HepG2 (cell line): ENCODE measurements around the gene PPP1CC. TPM values are rescaled to one million over a fixed set of nuclear protein-coding genes. Genes with fewer than 3 reads are reported as not detected.

Experiments
- HMGXB4 ChIP-seq, 2 experiments: sonication (generic) in 1 of 2; formaldehyde crosslinking in 1 of 2; IDR thresholded peaks; 2 replicates each; pipeline versions ENCODE4 v1.4.0 to v1.6.1; 2018 to 2020; ENCODE audit warnings: missing genetic modification reagents in 2 of 2, borderline replicate concordance in 1 of 2, low read depth in 1 of 2, mild to moderate bottlenecking in 1 of 2, missing biosample characterization in 1 of 2
- HNRNPUL1 ChIP-seq: fragments of 200-400 bp; formaldehyde crosslinking; IDR thresholded peaks from 2 replicates; pipeline ENCODE4 v1.6.1; 2017; ENCODE audit warnings: low read depth, mild to moderate bottlenecking, low read length, moderate library complexity
- IRF2 ChIP-seq: IDR thresholded peaks from 2 replicates; pipeline ENCODE4 v1.6.1; 2018; ENCODE audit warnings: missing genetic modification reagents, missing compliant biosample characterization
- MEIS1 ChIP-seq: sonication (generic); formaldehyde crosslinking; IDR thresholded peaks from 2 replicates; pipeline ENCODE4 v1.9.0; 2021; ENCODE audit warnings: mild to moderate bottlenecking, missing genetic modification reagents, moderate library complexity, borderline replicate concordance
- PAWR ChIP-seq: sonication (generic); formaldehyde crosslinking; IDR thresholded peaks from 2 replicates; pipeline ENCODE4 v1.4.0; 2020; ENCODE audit warnings: missing genetic modification reagents, mild to moderate bottlenecking, borderline replicate concordance
- SAP130 ChIP-seq: IDR thresholded peaks from 2 replicates; pipeline ENCODE4 v1.6.1; 2016; ENCODE audit warnings: low read depth
- ZHX2 ChIP-seq, 2 experiments: sonication (generic) in 1 of 2; formaldehyde crosslinking in 1 of 2; IDR thresholded peaks; 2 replicates each; pipeline versions ENCODE4 v1.6.1 to v1.9.0; 2014 to 2022; ENCODE audit warnings: antibody characterized with exemption in 1 of 2, borderline replicate concordance in 1 of 2, inconsistent platforms in 1 of 2, low read depth in 1 of 2, missing genetic modification reagents in 1 of 2
- ZNF503 ChIP-seq: sonication (generic); formaldehyde crosslinking; IDR thresholded peaks from 2 replicates; pipeline ENCODE4 v1.4.0; 2020; ENCODE audit warnings: missing genetic modification reagents
- ZNF558 ChIP-seq: sonication (generic); formaldehyde crosslinking; IDR thresholded peaks from 2 replicates; pipeline ENCODE4 v1.9.0; 2022; ENCODE audit warnings: mild to moderate bottlenecking, missing genetic modification reagents, borderline replicate concordance
- polyA plus RNA-seq, 8 experiments: library from polyadenylated mRNA; depleted of rRNA in 3 of 8; stranded (reverse) in 7 of 8; unstranded in 1 of 8; fragments of >200 nt; fragmentation: Illumina TruSeq in 4 of 8; extraction: Trizol in 4 of 8; gene quantifications; 2 replicates each; pipeline versions ENCODE4 v1.2.1 to v1.2.3, GENCODE V29; 2011 to 2016; ENCODE audit warnings: low read depth in 4 of 8, missing spikeins in 1 of 8, mixed read lengths in 1 of 8; ENCODE audit not compliant: insufficient read depth in 1 of 8
- total RNA-seq, 5 experiments: library from RNA; depleted of rRNA; stranded (reverse); fragments of >200 nt; fragmentation: Illumina TruSeq; extraction: Trizol; gene quantifications; 2 replicates each; pipeline ENCODE4 v1.2.3, GENCODE V29; 2016; ENCODE audit warnings: low read depth in 1 of 5
- TF ChIP-seq, protein P1 (sequence below): sonication (generic); formaldehyde crosslinking; IDR thresholded peaks from 2 replicates; pipeline ENCODE4 v1.4.0; 2020; ENCODE audit warnings: missing genetic modification reagents

PPP1CC gene
- total and polyA plus RNA-seq, 2 of the 13 experiments (the other 11 are each of a cell fraction or from before 2014, with no cell fraction given): 178 to 187 TPM

DNA sequence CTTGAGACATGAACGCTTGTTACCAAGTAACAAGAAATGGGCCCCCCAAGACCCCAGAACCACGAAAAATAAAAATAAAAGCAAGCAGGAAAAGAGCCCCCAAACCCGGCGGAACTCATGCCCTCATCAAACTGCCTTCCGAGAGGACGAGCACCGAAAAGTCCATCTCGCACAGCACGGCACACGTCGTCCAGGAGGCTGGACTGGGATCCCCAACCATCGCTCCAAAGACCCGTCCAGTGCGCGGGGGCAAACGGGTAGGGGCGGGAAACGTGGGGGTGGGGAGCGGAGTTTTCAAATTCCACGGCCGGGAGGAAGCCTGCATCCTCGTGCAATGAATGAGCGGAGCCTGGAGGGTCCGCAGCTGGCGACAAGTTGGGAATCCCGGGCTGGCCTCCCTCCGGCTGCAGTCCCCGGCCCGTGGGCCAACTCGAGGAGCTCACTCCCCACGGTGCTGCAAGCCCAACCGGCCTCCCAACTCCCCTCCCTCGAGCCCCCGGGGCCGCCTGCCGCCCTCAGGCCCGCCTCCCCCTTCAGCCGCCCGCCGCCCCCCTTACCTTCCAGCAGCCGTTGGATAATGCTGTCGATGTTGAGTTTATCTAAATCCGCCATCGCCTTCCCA is 484 bp downstream of the PPP1CC start (continued):
- TF ChIP-seq, protein P1, sequence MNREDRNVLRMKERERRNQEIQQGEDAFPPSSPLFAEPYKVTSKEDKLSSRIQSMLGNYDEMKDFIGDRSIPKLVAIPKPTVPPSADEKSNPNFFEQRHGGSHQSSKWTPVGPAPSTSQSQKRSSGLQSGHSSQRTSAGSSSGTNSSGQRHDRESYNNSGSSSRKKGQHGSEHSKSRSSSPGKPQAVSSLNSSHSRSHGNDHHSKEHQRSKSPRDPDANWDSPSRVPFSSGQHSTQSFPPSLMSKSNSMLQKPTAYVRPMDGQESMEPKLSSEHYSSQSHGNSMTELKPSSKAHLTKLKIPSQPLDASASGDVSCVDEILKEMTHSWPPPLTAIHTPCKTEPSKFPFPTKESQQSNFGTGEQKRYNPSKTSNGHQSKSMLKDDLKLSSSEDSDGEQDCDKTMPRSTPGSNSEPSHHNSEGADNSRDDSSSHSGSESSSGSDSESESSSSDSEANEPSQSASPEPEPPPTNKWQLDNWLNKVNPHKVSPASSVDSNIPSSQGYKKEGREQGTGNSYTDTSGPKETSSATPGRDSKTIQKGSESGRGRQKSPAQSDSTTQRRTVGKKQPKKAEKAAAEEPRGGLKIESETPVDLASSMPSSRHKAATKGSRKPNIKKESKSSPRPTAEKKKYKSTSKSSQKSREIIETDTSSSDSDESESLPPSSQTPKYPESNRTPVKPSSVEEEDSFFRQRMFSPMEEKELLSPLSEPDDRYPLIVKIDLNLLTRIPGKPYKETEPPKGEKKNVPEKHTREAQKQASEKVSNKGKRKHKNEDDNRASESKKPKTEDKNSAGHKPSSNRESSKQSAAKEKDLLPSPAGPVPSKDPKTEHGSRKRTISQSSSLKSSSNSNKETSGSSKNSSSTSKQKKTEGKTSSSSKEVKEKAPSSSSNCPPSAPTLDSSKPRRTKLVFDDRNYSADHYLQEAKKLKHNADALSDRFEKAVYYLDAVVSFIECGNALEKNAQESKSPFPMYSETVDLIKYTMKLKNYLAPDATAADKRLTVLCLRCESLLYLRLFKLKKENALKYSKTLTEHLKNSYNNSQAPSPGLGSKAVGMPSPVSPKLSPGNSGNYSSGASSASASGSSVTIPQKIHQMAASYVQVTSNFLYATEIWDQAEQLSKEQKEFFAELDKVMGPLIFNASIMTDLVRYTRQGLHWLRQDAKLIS (CRISPR knock-in tag): no peak
- TF ChIP-seq ZHX2 (IDR thresholded peaks at IDR 0.05; ENCODE audit: low read depth) (no peak), ZHX2 (CRISPR knock-in tag; IDR thresholded peaks at IDR 0.05; ENCODE audit: borderline replicate concordance) (no peak), MEIS1 (CRISPR knock-in tag) (no peak), ZNF503 (no peak), HMGXB4 (CRISPR knock-in tag; IDR thresholded peaks at IDR 0.05; ENCODE audit: borderline replicate concordance in 1 of 2, low read depth in 1 of 2) (no peak; a peak in 1 of 4 replicates), SAP130 (peak; percentile 4; the same call in 1 of the 2 replicates), HNRNPUL1 (no peak), IRF2 (0 out of 2 replicates have a peak, but pooled peaks have one; percentile 6), PAWR (CRISPR knock-in tag) (no peak), ZNF558 (no peak)
